B cell (primary cell): ENCODE data around the gene ADGRV1. TPM values are rescaled to one million over a fixed set of nuclear protein-coding genes. Genes with fewer than 3 reads are reported as not detected.

ENCODE experiments used
- ATAC-seq: fragments of 200-7000 bp; cut with Tn5 transposase; one replicate; pipeline ENCODE4 v1.10.0; 2021; ENCODE audit warnings: low read depth, mild to moderate bottlenecking, moderate number of reproducible peaks, moderate library complexity
- CTCF ChIA-PET: fragments of 350-600 bp; sonication (Branson Sonifier 250); formaldehyde crosslinking; loops from one replicate; lab custom pipeline; 2021; ENCODE audit warnings: antibody characterized with exemption, inconsistent platforms; lab: Charles Lee
- POLR2A ChIA-PET: fragments of 350-600 bp; sonication (Branson Sonifier 250); formaldehyde crosslinking; loops from one replicate; lab custom pipeline; 2021; ENCODE audit warnings: antibody characterized with exemption; lab: Charles Lee
- DNase-seq: peaks from one replicate; pipeline ENCODE4 v3.0.0; 2013
- H2AFZ ChIP-seq: 2 replicates; pipeline ENCODE4 v1.6.1; 2012; ENCODE audit warnings: mild to moderate bottlenecking, low read depth, low read length; ENCODE audit not compliant: insufficient read depth, poor library complexity, severe bottlenecking
- H3K27ac ChIP-seq, 2 donors: 1 replicate in 1 of 2; 2 replicates in 1 of 2; pipeline ENCODE4 v1.5.1; 2012 to 2013; ENCODE audit warnings: low read length in 2 of 2, mild to moderate bottlenecking in 2 of 2, moderate library complexity in 1 of 2
- H3K27me3 ChIP-seq, 4 experiments: fragments of 200-600 bp in 1 of 4; sonication (generic) in 1 of 4; replicated peaks in 1 of 4; 1 replicate in 2 of 4; 2 replicates in 2 of 4; pipeline versions ENCODE4 v1.6.1 to v1.7.0; 2013 to 2016; ENCODE audit warnings: low read length in 3 of 4, mild to moderate bottlenecking in 2 of 4, mixed read lengths in 1 of 4, moderate library complexity in 1 of 4; ENCODE audit not compliant: insufficient read depth in 4 of 4, control insufficient read depth in 3 of 4; ENCODE audit errors: control extremely low read depth in 1 of 4
- H3K36me3 ChIP-seq, 2 experiments: replicated peaks in 1 of 2; 1 replicate in 1 of 2; 2 replicates in 1 of 2; pipeline versions ENCODE4 v1.6.1 to v1.7.1; 2013; ENCODE audit warnings: low read length in 1 of 2; ENCODE audit not compliant: insufficient read depth in 2 of 2, control insufficient read depth in 1 of 2; ENCODE audit errors: control extremely low read depth in 1 of 2, extremely low read depth in 1 of 2
- H3K4me1 ChIP-seq, 2 donors: fragments of 200-600 bp in 1 of 2; sonication (generic) in 1 of 2; 1 replicate in 1 of 2; 2 replicates in 1 of 2; pipeline versions ENCODE4 v1.5.1 to v1.6.1; 2013 to 2017; ENCODE audit warnings: low read length in 2 of 2; ENCODE audit not compliant: control insufficient read depth in 2 of 2, insufficient read depth in 2 of 2
- H3K4me2 ChIP-seq: replicated peaks from 2 replicates; pipeline ENCODE3; 2012; ENCODE audit warnings: mild to moderate bottlenecking, low read depth, low read length; ENCODE audit not compliant: poor library complexity, severe bottlenecking
- H3K4me3 ChIP-seq, 5 experiments: fragments of 200-600 bp in 1 of 5; sonication (generic) in 1 of 5; 1 replicate in 3 of 5; 2 replicates in 2 of 5; pipeline versions ENCODE4 v1.5.1 to v1.7.0; 2011 to 2016; ENCODE audit warnings: low read length in 4 of 5, mild to moderate bottlenecking in 4 of 5, low read depth in 2 of 5, control low read depth in 1 of 5, moderate library complexity in 1 of 5; ENCODE audit not compliant: insufficient read depth in 1 of 5; ENCODE audit errors: control extremely low read depth in 1 of 5, extremely low read depth in 1 of 5
- H3K79me2 ChIP-seq: fragments of 200-600 bp; sonication (generic); one replicate; pipeline ENCODE4 v1.6.0; 2016; ENCODE audit warnings: low read length; ENCODE audit not compliant: control insufficient read depth, insufficient read depth
- H3K9ac ChIP-seq: fragments of 200-600 bp; sonication (generic); 2 replicates; pipeline ENCODE4 v1.6.1; 2017; ENCODE audit warnings: mild to moderate bottlenecking, low read length, moderate library complexity
- H3K9me3 ChIP-seq, 3 donors: one replicate each; pipeline versions ENCODE4 v1.6.1 to v1.7.1; 2013; ENCODE audit warnings: low read length in 2 of 3; ENCODE audit not compliant: control insufficient read depth in 2 of 3, insufficient read depth in 1 of 3; ENCODE audit errors: control extremely low read depth in 1 of 3
- H4K20me1 ChIP-seq: 2 replicates; pipeline ENCODE4 v1.6.0; 2012; ENCODE audit warnings: mild to moderate bottlenecking, low read length; ENCODE audit not compliant: insufficient read depth, control insufficient read depth, poor library complexity, severe bottlenecking
- H3K27ac Mint-ChIP-seq: one replicate; pipeline ENCODE4 v1.8.0; 2021; ENCODE audit warnings: mixed read lengths
- H3K27me3 Mint-ChIP-seq: one replicate; pipeline ENCODE4 v1.8.0; 2021; ENCODE audit warnings: mixed read lengths
- H3K4me1 Mint-ChIP-seq: one replicate; pipeline ENCODE4 v1.8.0; 2021; ENCODE audit warnings: mixed read lengths
- H3K4me3 Mint-ChIP-seq: one replicate; pipeline ENCODE4 v1.8.0; 2021; ENCODE audit warnings: mixed read lengths
- H3K9me3 Mint-ChIP-seq: one replicate; pipeline ENCODE4 v1.8.0; 2022; ENCODE audit warnings: mixed read lengths; ENCODE audit not compliant: insufficient read depth
- EZH2 ChIP-seq: IDR thresholded peaks from 2 replicates; pipeline ENCODE4 v1.6.1; 2012; ENCODE audit warnings: borderline replicate concordance, low read depth, mild to moderate bottlenecking, moderate library complexity, low read length; ENCODE audit not compliant: insufficient read depth, poor library complexity, severe bottlenecking
- WGBS: methylation state at CpG from one replicate; pipeline ENCODE4 v1.1.5; 2013; ENCODE audit warnings: missing lambda C conversion rate; ENCODE audit not compliant: insufficient coverage; 5-methylcytosine and 5-hydroxymethylcytosine counted together
- intact Hi-C: fragments of 100-400 bp; cut with micrococcal nuclease; formaldehyde crosslinking; loops from one replicate; pipeline ENCODE4 v1.10.0; 2022
- polyA plus RNA-seq: library from polyadenylated mRNA; depleted of rRNA; stranded (reverse); fragments of >200 nt; gene quantifications from 2 replicates; pipeline ENCODE4 v1.2.3, GENCODE V29; 2012
- total RNA-seq, 2 donors: library from RNA; stranded (reverse); fragments of 120-200 nt in 1 of 2; gene quantifications; 1 replicate in 1 of 2; 2 replicates in 1 of 2; pipeline versions ENCODE4 v1.2.3 to v1.2.4, GENCODE V29; 2013 to 2022
- TF ChIP-seq, protein P1 (sequence below): fragments of 200-600 bp; IDR thresholded peaks from one replicate; pipeline ENCODE4 v1.8.0; 2022; ENCODE audit warnings: antibody characterized with exemption, mild to moderate bottlenecking

The ADGRV1 gene
- total and polyA plus RNA-seq, 2 donors (not counting 1 experiment from before 2014, with no cell fraction given): 0.07 TPM; not detected in 1

DNA sequence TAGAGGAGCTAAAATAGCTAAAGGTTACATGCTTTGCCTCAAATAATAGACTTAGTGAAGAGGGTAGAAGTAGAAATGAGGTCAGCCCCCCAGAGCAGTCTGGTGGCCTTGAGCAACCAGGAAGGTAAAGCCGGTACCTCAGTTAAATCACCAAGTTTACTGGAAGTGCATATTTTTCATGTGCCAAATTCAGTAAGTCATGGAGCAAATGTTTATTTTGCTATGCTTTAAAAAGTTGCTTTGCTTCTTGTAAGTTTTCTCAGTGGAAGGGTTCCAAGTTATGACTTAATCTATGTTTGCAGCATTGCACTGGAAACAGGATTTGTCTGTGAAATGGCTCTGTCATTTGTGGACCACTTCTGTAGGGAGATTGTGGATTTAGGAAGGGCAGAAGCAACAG, 567.9 kb downstream of the ADGRV1 start:
- TF ChIP-seq, protein P1, sequence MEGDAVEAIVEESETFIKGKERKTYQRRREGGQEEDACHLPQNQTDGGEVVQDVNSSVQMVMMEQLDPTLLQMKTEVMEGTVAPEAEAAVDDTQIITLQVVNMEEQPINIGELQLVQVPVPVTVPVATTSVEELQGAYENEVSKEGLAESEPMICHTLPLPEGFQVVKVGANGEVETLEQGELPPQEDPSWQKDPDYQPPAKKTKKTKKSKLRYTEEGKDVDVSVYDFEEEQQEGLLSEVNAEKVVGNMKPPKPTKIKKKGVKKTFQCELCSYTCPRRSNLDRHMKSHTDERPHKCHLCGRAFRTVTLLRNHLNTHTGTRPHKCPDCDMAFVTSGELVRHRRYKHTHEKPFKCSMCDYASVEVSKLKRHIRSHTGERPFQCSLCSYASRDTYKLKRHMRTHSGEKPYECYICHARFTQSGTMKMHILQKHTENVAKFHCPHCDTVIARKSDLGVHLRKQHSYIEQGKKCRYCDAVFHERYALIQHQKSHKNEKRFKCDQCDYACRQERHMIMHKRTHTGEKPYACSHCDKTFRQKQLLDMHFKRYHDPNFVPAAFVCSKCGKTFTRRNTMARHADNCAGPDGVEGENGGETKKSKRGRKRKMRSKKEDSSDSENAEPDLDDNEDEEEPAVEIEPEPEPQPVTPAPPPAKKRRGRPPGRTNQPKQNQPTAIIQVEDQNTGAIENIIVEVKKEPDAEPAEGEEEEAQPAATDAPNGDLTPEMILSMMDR: no peak
- no peak for TF ChIP-seq EZH2
- no peak overlapping the region for H2AFZ ChIP-seq
- no peaks in the 10 kb centered on the region for H3K4me1 ChIP-seq
- DNase-seq (no peak), ATAC-seq (no peak)
- H3K9me3 ChIP-seq: no peaks in the 10 kb centered on the region
- H4K20me1 ChIP-seq: no peaks in the 10 kb centered on the region
- no peaks in the 10 kb centered on the region for H3K79me2 ChIP-seq
- no peak overlapping the region for H3K4me3 Mint-ChIP-seq
- intact Hi-C loops: no loop called here
- H3K4me1 Mint-ChIP-seq: no peaks in the 10 kb centered on the region
- ChIA-PET POLR2A (no interaction called here), CTCF (no interaction called here)
- H3K36me3 ChIP-seq: no peaks in the 10 kb centered on the region
- H3K27me3 Mint-ChIP-seq: peaks cover 7% of the 10 kb centered on the region
- H3K27me3 ChIP-seq: no peaks in the 10 kb centered on the region
- H3K4me3 ChIP-seq: no peak overlapping the region
- no peaks in the 10 kb centered on the region for H3K9me3 Mint-ChIP-seq
- no peak overlapping the region for H3K9ac ChIP-seq
- H3K4me2 ChIP-seq: no peak overlapping the region
- H3K27ac ChIP-seq: no peak overlapping the region
- WGBS: 80% methylated on average over 1 of the region's 1 CpG
- H3K27ac Mint-ChIP-seq: no peak overlapping the region

DNA sequence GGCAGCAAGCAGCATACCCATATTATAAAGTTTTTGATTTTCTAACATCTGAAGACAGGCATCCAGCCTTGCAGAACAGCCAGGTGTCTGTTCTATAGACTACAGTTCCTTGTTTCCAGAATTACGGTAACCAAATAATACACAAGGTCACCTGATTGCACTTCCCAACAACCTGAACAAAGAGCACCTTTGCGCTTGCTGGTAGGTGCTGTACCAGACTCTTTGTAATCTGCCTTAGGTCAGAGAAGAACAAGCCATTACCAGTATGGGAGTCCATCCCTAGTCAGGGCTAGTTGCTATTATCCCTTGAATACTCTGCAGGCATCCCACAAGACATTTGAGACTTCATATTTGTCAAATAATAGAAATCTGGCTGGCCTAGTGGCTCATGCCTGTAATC, 568.3 kb downstream of the ADGRV1 start:
- Histone ChIP-seq H3K4me1 (no peaks in the 10 kb centered on the region), H3K27ac (no peak overlapping the region), H3K9ac (no peak overlapping the region), H4K20me1 (no peaks in the 10 kb centered on the region), H3K36me3 (no peaks in the 10 kb centered on the region), H3K4me3 (no peak overlapping the region), H2AFZ (no peak overlapping the region), H3K9me3 (no peaks in the 10 kb centered on the region), H3K79me2 (no peaks in the 10 kb centered on the region), H3K4me2 (no peak overlapping the region), H3K27me3 (no peaks in the 10 kb centered on the region)
- Mint-ChIP-seq H3K4me3 (no peak overlapping the region), H3K27me3 (peaks cover 7% of the 10 kb centered on the region), H3K27ac (no peak overlapping the region), H3K9me3 (no peaks in the 10 kb centered on the region), H3K4me1 (no peaks in the 10 kb centered on the region)
- CTCF ChIA-PET: no interaction called here
- TF ChIP-seq, protein P1: no peak
- no peak for TF ChIP-seq EZH2
- DNase-seq (no peak), ATAC-seq (no peak)
- intact Hi-C loops: no loop called here
- POLR2A ChIA-PET: interaction anchor here (0.6 kb wide), 1 partner anchor 195 kb away, joined by 3 read pairs; no protein-coding TSS in a partner anchor
- WGBS: 100% methylated on average over 2 of the region's 2 CpGs
